ENCODE results near the gene CD44.

DNA sequence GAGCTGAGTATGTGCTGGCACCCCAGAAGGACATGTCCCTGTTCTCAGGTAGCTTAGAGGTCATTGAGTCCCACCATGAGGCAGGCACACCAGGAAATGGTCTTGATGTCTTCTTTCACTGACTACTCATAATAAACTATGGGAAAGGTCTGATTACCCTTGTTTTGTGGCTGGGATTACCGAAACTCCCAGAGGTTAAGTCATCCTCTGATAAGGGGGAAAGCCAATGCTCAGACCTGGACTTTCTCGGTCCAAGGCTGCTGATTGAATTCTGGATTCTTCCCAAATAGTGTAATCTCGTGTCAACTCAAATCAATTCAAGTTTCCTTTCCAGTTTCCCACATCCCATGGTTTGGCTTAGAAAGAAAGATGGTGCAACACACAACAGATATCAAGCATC is 3.7 kb upstream of the CD44 start:
- TF ChIP-seq CTCF (IDR thresholded peaks at IDR 0.05) (no peak), POLR2A (IDR thresholded peaks at IDR 0.05) (no peak)

Data from right lobe of liver (tissue), 4 donors.